ENCODE data around the gene COL15A1. TPM values are rescaled to one million over a fixed set of nuclear protein-coding genes. Genes with fewer than 3 reads are reported as not detected.

COL15A1 gene
- total RNA-seq, 6 experiments from 2014 or later, result 0.20 to 0.50 (median 0.32) TPM

- peak overlapping the region; percentile 94 for H3K27ac Mint-ChIP-seq
Observed at GRCh38 chr9:99019510-99020331, 76.0 kb downstream of the COL15A1 start.

GRCh38 chr9:99020786-99021436 lies 77.2 kb downstream of the COL15A1 start:
- TF ChIP-seq CTCF (IDR thresholded peaks at IDR 0.05), result no peak
- Mint-ChIP-seq H3K4me1 (ENCODE audit: low read depth) (peaks cover 37% of the 10 kb centered on the region), H3K9me3 (no peaks in the 10 kb centered on the region), H3K36me3 (ENCODE audit: low read depth) (no peaks in the 10 kb centered on the region), H3K27me3 (ENCODE audit: insufficient read depth) (peaks cover 3% of the 10 kb centered on the region), H3K27ac (peak overlapping the region; percentile 94), H3K4me3 (no peak overlapping the region)
- DNase-seq, result no peak

More at GRCh38 chr9:99019510-99020331, 76.0 kb downstream of the COL15A1 start:
- TF ChIP-seq CTCF (IDR thresholded peaks at IDR 0.05), result 0 out of 2 replicates have a peak, but pooled peaks have one; percentile 17
- Mint-ChIP-seq H3K27me3 (ENCODE audit: insufficient read depth) (peaks cover 4% of the 10 kb centered on the region), H3K4me1 (ENCODE audit: low read depth) (peaks cover 37% of the 10 kb centered on the region), H3K4me3 (peak overlapping the region; percentile 28), H3K36me3 (ENCODE audit: low read depth) (no peaks in the 10 kb centered on the region), H3K9me3 (no peaks in the 10 kb centered on the region)
- DNase-seq, result peak; percentile 96

- DNase-seq, result no peak
- no peak for TF ChIP-seq CTCF (IDR thresholded peaks at IDR 0.05)
- H3K27ac Mint-ChIP-seq, result peak overlapping the region; percentile 73
- no peak overlapping the region for H3K4me3 Mint-ChIP-seq
- H3K9me3 Mint-ChIP-seq, result no peaks in the 10 kb centered on the region
- H3K36me3 Mint-ChIP-seq (ENCODE audit: low read depth), result no peaks in the 10 kb centered on the region
- H3K4me1 Mint-ChIP-seq (ENCODE audit: low read depth), result peaks cover 41% of the 10 kb centered on the region
- H3K27me3 Mint-ChIP-seq (ENCODE audit: insufficient read depth), result no peaks in the 10 kb centered on the region; the same call in 1 of the 2 replicates
Observed at GRCh38 chr9:99021512-99021911, 77.8 kb downstream of the COL15A1 start.

- no peak for TF ChIP-seq CTCF (IDR thresholded peaks at IDR 0.05)
- DNase-seq, result no peak
- Mint-ChIP-seq H3K27ac (no peak overlapping the region), H3K36me3 (ENCODE audit: low read depth) (no peaks in the 10 kb centered on the region), H3K4me3 (no peak overlapping the region), H3K4me1 (ENCODE audit: low read depth) (peaks cover 40% of the 10 kb centered on the region), H3K9me3 (no peaks in the 10 kb centered on the region), H3K27me3 (ENCODE audit: insufficient read depth) (no peaks in the 10 kb centered on the region; the same call in 1 of the 2 replicates)
Observed at GRCh38 chr9:99023231-99023630, 79.5 kb downstream of the COL15A1 start.

GRCh38 chr9:99023831-99024230 lies 80.1 kb downstream of the COL15A1 start:
- Mint-ChIP-seq H3K4me1 (ENCODE audit: low read depth) (peaks cover 34% of the 10 kb centered on the region), H3K9me3 (no peaks in the 10 kb centered on the region), H3K4me3 (no peak overlapping the region), H3K27me3 (ENCODE audit: insufficient read depth) (no peaks in the 10 kb centered on the region; the same call in 1 of the 2 replicates), H3K27ac (no peak overlapping the region), H3K36me3 (ENCODE audit: low read depth) (no peaks in the 10 kb centered on the region)
- no peak for DNase-seq
- no peak for TF ChIP-seq CTCF (IDR thresholded peaks at IDR 0.05)
